ENCODE data around the gene CDCA8.

The CDCA8 gene

DNA sequence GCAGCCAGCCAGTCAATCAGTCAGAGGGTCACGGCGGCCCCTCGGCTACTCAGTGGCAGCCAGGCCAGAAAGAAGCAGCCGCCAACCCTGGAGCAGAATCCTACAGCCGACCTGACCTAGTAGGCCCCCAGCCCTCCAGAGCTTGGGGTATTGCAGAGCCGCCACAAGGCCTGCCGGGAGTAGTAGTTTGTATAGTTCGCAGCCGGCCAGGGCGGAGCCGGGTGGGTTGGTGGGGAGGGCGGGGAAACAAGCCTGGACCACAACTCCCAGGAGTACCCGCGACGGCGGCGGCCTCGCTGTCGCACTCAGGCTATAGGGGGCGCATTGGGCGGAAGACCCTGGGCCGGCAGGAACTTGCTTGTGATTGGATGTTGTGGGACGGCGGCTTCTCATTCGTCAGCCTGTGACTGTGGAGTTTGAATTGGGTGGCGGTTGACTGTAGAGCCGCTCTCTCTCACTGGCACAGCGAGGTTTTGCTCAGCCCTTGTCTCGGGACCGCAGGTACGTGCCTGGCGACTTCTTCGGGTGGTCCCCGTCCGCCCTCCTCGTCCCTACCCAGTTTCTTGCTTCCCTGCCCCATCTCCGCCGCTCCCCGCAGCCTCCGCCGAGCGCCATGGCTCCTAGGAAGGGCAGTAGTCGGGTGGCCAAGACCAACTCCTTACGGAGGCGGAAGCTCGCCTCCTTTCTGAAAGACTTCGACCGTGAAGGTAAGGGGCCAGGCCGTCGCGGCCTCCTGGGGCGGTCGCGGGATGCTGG is at the start of gene CDCA8:
TSS of gene CDCA8 (plus strand) at position 439 of the 756 bp plus-strand sequence. CDS start at position 614, 175 bp downstream.
- in situ Hi-C loops (cut with MboI; ENCODE audit: low sequenced_read_pairs) = no loop called here

DNA sequence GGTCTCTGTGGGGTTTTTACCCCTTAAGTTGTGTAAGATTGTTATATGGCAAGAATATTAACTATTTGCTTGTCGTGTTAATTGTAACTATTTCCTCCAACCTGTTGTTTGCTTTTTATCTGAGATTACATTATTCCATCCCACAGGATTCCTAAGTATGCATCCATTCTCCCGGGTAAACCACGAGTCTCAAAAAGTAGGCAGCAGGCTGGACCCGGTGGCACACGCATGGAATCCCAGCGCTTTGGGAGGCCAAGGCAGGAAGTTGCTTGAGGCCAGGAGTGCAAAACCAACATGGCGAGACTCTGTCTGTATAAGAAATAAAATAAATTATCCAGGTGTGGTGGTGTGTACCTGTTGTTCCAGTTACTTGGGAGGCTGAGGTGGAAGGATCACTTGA is 45.0 kb upstream of the CDCA8 start:
- in situ Hi-C loops (cut with MboI; ENCODE audit: low sequenced_read_pairs) = no loop called here

DNA sequence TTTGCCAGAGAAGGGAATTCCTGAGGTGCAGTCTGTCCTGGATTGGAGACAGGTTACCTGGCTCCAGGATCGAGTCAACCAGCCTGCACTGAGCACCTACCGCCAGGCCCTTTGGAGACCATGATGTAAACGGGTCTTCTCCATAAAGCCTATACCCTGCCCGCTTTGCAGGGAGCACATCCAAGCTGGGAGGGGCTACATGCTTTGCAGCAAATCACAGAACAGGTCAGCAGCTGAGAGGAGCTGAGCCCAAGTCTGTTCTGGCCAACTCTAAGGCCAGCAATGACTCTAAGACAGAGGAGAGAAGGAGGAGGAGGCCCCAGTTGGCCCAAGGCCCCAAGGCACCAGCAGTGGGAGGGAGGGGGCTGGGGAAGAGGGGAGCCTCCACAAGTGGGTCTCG is 42.1 kb upstream of the CDCA8 start:
- in situ Hi-C loops (cut with MboI; ENCODE audit: low sequenced_read_pairs) = no loop called here

DNA sequence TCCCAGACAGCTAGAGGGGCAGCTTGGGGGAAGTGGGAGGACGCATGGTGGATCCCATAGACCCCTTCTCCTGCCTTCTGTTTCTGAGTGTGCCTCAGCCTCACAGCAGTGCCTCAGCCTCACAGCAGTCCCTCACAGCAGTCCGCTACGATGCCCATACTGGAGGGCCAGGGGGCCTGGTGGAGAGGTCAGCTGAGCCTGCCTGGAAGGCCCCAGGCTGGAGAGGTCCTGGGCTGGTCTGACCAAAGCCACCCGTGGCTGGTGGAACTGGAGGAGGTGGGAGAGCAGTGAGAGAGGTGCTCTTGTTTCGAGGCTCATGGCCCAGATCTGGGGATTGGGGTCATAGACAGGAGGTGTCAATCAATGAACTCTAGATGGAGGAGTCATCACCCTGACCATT is 41.6 kb upstream of the CDCA8 start:
- in situ Hi-C loops (cut with MboI; ENCODE audit: low sequenced_read_pairs) = no loop called here

DNA sequence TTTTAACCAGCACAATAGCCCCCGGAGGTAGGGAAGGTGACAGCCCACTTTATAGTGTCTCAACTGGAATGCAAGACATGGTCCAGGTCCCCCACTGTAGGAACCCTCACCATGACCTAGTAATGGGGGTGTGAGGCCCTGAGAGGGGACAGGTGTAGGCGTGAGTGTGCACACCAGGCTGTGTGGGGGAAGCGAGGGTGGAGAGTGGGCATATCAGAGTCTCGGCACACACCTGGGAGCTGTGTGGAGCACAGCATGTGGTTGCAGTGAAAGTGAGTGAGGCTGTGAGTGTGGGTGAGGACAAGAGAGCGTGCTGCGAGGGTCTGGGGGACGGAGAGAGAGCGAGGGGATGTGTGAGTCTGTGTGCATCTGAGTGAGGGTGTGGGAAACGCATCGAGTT is 40.5 kb upstream of the CDCA8 start:
- in situ Hi-C loops (cut with MboI; ENCODE audit: low sequenced_read_pairs) = no loop called here

DNA sequence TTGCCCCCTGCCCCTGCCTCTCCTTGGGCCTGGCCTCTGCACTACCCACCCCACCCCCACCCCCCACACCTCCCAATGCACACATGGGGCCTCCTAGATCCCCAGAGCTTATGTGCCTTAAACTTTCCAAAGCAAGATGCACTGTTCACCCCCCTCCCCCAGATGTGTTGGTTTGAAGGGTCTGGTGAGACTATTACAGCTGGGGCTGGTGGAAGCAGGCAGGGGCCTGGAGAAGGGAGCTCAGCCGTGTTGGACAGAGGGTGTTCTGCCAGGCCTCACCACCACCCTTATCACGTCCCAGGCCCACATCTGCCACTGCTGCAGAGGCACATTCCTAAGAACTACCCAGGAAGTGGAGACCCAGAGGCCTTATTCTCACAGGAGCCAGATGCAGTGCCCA is 39.3 kb upstream of the CDCA8 start:
- in situ Hi-C loops (cut with MboI; ENCODE audit: low sequenced_read_pairs) = no loop called here

DNA sequence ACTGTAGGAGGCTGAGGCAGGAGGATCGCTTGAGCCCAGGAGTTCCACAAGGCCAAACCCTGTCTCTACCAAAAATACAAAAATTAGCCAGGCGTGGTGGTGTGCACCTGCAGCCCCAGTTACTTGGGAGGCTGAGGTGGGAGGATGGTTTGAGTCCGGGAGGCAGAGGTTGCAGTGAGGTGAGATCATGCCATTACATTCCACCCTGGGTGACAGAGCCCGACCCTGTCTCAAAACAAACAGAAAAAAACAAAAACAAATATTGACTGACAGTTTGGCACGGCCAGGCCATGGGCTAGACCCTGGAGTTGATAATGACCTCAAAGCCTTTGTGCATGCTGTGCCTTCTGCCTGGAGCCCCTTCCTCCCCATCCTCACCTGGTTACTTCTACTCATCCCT is 38.4 kb upstream of the CDCA8 start:
- in situ Hi-C loops (cut with MboI; ENCODE audit: low sequenced_read_pairs) = no loop called here

DNA sequence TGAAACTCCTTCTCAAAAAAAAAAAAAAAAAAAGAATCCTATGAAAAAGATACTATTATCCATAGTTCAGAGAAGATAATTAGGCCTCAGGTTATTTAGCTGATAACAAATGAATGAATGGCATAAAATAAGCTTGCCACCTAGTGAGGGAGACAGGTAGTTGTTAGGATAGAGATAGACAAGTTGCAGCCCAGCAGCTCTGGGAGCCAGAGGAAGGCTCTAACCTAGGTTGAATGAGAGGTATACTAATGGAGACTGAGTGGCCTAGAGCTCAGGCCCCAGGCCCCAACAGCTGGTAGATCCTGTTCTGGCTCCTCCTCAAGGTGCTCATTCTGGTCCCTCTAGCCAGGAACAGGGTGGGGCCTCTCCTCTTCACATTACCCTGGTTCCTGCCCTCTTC is 37.0 kb upstream of the CDCA8 start:
- in situ Hi-C loops (cut with MboI; ENCODE audit: low sequenced_read_pairs) = no loop called here

DNA sequence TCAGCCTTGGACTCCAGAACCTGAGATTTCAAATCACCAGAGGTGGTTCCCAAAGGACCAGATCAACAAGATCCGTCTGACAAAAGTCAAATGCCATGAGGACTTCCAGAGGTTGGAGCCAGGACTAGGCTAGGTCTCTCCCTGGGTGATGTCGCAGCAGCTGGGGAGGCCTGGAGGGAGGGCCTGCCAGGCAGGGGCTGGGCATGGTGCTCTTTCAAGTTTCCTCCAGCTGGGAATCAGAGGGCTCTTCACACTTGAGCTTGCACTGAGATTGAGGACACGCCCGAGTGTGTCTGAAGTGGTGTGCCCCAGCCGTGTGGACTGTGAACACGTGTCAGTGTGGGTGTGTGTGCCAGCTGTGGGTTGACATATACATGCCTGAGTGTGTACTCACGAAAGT is 36.3 kb upstream of the CDCA8 start:
- in situ Hi-C loops (cut with MboI; ENCODE audit: low sequenced_read_pairs) = no loop called here

DNA sequence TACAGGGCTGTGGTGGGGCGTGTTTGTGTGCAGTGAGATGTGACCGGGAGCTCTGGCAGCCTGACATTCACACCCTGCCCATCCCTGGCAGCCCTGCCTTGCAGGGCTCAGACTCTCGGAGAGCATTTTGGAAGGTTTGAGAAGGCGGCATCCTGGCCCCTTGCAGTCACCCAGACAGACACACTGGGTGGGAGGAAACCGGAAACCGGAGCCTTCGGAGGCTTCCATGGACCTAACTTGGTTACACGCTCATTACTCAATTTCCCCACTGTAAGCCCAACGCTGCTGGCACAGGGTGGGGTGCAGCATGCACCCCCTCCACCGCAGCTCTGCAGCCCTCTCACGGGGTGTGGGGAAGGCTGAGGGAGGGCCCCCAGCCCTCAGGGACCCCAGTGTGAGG is 35.4 kb upstream of the CDCA8 start:
- in situ Hi-C loops (cut with MboI; ENCODE audit: low sequenced_read_pairs) = no loop called here

DNA sequence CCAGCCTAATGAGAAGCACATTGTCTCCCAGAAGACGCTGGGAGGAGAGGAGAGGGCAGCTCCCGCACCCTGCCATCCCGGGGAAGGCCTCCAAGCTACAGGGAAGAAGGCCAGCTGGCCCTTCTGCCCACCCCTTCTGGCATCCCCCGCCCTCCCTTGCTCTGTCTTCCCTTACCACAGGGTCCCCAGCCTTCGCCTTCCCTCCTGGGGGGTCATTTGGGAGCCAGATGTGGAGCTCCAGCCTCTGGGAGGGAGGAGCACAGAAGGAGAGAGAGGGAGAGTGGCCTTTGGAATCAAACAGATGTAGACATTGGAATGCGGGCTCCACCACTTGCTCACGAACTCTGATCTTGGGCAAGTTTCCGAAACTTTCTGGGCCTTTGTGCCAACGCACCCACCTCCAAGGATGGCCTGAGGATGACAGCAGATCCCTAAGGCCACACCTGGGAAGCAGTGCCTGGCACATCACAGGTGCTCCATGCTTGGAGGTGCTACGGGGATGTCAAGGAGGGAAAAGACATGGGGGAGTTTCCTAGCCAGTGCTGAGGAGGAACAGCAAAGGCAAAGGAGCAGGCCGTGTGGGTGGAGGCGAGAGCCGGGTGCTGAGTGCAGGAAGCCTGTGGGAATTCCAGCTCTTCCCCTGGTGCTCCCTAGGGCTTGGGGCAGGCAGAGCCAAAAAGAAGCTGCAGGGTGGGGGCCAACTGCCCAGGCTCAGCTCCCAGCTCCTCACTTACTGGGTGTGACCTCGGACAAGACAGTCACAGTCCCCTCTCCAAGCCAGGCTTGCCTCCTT is 34.5 kb upstream of the CDCA8 start:
- in situ Hi-C loops (cut with MboI; ENCODE audit: low sequenced_read_pairs) = no loop called here

DNA sequence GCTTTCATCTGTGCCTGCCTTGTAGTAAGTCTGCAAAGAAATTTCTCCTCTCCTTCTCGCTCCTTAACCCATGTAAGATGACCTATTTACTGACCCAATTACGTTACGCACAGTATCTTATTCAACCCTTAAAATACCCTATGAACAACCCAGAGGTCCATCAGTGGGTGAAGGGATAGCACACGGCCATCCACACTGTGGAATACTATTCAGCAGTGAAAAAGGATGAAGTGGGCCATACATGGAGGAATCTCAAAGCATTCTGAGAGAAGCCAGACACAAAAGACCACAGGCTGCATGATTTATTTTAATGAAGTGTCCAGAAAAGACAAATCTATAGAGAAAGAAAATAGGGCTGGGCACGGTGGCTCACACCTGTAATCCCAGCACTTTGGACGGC is 33.8 kb upstream of the CDCA8 start:
- in situ Hi-C loops (cut with MboI; ENCODE audit: low sequenced_read_pairs) = no loop called here

DNA sequence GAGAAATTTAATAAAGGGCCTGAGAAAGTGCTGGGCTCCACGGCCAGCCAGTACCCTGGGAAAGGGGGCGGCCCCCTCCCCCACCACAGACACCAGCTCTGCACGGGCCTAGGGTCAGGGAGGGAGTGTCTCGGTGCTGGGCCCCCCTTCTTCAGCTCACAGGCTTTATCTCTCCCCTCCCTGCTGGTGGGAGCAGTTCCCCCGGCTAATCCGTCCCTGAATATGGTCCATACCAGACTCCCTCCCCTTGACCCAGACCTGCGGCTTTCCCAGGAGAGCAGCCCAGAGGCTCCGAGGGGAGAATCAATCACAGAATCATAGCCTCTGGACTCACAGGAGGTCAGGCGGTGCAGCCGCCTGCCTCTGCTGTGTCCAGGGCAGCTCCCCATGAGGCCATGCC is 31.7 kb upstream of the CDCA8 start:
- in situ Hi-C loops (cut with MboI; ENCODE audit: low sequenced_read_pairs) = no loop called here

DNA sequence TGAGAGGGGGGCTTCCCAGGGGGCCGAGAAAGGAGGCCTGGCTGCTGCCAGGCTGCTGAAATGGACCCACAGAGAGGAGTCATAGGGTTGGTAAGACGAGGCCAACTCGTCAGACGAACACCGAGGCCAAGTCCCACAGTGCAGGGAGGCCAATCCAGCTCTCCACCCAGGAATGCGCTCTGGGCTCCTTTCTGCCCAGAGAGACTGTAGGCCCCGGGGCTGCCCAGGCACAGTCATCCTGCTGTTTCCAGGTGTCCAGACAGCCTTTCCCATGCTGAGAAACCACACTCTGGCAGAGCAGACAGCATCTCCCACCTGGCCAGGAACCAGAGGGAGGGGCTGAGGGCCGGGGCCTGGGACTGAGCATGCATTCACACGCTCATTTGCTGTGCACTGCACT is 30.9 kb upstream of the CDCA8 start:
- in situ Hi-C loops (cut with MboI; ENCODE audit: low sequenced_read_pairs) = no loop called here

DNA sequence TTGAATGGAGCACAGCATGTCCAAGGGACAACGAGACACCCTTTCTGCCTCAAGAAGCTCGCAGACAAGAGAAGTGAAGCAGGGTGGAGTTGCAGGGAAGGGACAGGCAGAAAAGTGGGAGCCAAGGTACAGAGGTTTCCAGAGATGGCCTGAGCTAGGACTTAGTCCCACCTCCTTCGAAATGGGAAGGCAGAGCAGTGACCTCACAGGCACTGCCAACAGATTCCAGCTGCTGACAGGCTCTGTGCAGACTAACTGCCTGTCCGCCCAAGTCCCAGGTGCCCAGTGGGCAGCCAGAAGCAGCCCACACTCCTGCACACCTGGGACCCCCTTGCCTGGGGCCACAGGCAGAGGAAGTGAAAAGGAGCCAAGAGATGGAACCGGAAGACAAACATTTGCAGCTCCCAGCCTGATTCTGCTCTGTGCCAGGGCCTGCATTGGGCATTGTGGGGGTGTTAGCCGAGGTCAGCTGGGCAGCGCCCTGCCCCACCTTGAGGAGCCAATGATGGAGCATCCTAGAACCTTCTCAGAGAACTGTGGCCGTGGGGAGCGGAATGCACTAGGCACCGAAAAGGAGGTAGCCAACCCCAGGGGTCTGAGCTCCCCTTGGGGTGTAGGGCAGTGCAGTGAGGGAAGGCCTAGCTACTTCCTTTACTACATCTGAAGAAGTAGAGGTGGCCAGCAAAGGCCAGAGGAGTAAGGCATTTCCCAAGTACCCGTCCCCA is 30.1 kb upstream of the CDCA8 start:
- in situ Hi-C loops (cut with MboI; ENCODE audit: low sequenced_read_pairs) = no loop called here

DNA sequence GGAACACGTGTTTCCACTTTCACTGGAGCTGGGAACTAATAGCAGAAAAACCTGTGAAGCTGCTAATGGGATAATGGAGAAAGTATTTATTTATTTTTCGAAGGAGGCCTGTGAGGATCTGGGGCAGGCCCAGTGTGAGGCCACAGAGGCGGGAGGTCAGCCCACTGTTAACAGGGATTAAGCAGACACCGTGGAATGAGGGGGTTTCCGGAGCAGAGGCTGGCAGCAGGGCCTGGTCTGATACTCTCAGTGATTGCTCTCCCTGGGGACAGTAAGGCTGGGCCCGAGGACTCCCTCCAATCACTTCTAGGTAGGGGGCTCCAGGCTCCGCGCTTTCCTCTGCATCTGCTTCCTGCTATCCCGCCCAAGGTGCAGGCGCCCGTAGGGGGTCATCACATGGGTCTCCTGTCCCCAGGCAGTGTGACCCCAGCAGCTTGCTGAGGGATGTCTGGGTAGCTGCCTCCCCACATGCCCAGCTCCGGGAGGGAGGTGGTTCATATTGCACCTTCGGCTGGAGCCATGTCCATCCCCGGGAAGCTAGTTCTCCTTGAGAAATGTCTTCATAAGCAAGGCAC is 28.8 kb upstream of the CDCA8 start:
- in situ Hi-C loops (cut with MboI; ENCODE audit: low sequenced_read_pairs) = no loop called here

DNA sequence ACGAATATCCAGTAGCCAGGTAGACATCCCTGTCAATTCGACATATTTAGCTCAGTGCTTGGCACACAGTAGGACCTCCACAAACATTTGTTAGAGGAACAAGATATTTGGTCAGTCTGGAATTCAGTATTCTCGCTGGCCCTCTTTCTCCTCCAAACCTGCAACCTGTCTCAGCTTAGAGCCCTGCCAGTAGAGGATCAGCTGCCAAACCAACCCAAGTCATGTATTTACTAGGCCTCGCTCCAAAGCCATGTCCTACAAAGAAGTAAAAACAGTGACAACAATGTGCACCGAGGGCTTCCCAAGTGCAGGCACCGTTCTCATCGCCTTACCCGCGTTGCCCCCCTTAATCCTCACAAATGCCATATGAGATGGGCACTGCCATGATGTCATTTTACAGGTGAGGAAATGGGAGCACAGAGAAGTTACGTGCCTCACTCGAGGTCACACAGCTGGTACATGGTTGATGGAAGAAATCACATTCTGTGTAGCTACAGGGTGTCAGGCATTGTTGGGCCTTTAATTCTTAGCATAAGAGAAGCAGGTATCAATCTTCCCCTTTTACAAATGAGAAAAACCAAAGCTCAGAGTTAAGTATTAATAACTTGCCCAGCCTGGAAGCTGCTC is 26.0 kb upstream of the CDCA8 start:
- in situ Hi-C loops (cut with MboI; ENCODE audit: low sequenced_read_pairs) = no loop called here

DNA sequence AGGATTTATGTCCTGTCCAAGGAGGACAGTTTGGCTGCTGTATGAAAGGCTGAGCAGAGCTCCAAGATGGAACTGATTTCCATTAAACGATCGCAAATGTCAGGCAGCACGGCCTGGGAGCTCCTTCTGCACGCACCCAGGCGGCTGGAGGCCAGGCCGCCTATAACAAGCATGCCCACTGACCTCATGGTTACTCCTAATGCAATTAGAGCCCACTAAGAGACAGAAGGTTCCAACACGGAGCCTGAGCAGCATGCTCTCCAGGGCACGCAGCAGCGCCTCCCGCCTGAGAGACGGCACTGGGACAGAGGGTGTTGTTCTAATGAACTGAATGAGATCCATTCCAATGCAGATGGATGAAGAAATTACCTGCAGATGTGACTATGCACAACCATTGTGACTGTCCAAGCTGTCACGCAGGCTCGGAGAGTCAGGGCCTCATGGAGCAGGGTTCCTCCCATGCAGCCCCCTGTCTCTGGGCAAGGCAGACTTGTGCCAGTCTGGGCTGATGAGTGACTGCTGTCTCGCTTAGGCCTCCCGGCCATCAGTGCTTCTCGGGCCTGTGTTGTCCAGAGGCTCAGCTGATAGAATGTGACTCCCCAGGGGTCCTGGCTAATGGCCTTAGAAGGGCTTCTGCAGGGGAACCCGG is 25.2 kb upstream of the CDCA8 start:
- in situ Hi-C loops (cut with MboI; ENCODE audit: low sequenced_read_pairs) = no loop called here

DNA sequence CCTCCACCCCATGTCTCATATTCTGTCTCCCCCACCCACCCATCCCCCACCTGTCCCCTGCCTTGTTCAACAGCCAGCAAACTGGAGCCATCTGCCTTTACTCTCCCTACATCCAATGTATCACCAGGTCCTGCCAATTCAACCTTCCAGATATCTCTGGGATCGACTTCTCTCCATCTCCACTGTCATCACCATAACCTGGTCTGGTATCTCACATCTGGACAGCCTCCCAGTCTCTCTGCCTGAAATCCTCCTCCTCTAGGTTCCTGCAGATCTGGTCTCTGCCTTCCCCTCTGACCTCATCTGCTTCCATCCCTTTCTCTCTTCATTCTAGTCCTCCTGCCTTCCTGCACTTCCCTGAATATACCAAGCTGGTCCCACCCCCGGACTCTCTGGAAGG is 22.2 kb upstream of the CDCA8 start:
- in situ Hi-C loops (cut with MboI; ENCODE audit: low sequenced_read_pairs) = no loop called here

DNA sequence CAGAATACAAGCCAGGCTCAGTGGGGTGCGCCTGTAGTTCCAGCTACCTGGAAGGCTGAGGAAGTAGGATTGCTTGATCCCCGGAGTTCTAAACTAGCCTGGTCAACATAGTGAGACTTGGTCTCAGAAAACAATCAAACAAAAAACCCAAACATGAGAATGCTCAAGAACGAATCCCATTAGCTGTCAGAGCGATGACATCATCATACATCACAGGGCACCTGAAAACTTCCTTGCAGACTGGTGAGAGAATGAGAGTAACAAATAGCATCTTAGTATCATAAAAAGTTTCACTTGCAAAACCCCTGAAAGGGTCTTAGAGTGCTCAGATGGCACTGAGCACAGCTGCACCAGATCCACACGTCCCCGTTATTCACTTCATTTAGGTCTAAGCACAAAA is 21.1 kb upstream of the CDCA8 start:
- in situ Hi-C loops (cut with MboI; ENCODE audit: low sequenced_read_pairs) = no loop called here

All from hTERT RPE-1 (cell line).